Measurements from ENCODE around the gene TNFSF8. TPM values are rescaled to one million over a fixed set of nuclear protein-coding genes. Genes with fewer than 3 reads are reported as not detected.

TNFSF8 gene
- total RNA-seq, 1 donor = 6.7 TPM

Other genes with a start within 250 kb of the TNFSF8 start
- gene TEX48, start 248.4 kb downstream of the TNFSF8 start, total RNA-seq = not detected
- gene TNFSF15, start 124.6 kb downstream of the TNFSF8 start, total RNA-seq = under 0.01 TPM
- under 0.01 TPM for gene TNC, start 187.6 kb upstream of the TNFSF8 start, total RNA-seq